ENCODE data around the gene SHISA7.
"Not testable (repeated sequence)": the region's sequence is repeated elsewhere in the genome, so short reads cannot be mapped to it uniquely, and the experiment has no call there.

The SHISA7 gene

DNA sequence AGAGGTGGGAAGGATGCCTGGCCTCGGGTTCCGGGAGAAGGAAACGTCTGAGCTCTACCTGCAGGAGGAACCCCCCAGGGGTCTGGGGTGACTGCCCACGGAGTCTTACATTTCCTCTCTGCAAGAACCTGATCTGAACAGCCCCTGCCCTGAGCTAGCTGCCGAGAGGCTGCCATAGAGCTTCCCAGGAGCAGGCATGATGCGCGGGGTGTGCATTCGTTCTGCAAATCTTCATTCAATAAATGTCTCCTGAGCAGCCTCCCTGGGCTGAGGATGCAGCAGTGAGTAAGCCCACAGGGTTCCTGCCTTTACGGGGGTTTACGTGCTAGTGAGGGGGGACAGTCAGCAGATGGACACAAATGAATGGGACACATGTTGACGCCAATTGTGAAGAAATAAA is 1.5 kb upstream of the SHISA7 start:
- DNase-seq, result no peak

GRCh38 chr19:55443824-55444480 is 852 bp upstream of the SHISA7 start:
- no peak for DNase-seq

DNA sequence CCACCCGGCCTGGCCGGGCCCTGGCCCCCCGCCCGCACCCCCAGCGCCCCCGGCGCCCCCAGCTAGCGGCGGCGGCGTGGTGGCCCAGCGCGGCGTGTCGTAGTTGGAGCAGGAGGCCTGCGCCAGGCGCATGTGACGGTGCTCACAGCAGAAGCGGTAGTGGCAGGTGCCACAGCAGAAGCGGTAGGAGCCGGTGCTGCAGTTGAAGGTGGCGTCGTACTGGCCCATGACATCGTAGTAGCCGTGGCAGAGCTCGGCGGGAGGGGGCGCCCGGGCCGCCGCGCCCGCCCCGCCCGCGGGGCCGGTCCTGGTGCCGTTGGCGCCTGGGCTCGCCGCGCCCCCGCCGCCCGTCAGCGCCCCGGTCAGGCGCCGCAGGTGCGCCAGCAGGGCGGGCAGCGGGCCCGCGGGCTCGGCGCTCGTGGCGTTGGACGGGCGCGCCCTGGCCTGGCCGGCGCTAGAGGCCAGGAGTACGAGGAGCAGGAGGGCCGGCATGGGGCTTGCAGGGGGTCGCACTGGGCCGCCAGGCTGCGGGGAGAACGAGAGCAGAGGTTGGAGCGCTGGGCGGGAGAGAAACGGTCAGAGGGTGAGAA is 633 bp downstream of the SHISA7 start:
- DNase-seq, result no peak

- no peak for DNase-seq
Observed at GRCh38 chr19:55441692-55442321, 1.3 kb downstream of the SHISA7 start.

DNA sequence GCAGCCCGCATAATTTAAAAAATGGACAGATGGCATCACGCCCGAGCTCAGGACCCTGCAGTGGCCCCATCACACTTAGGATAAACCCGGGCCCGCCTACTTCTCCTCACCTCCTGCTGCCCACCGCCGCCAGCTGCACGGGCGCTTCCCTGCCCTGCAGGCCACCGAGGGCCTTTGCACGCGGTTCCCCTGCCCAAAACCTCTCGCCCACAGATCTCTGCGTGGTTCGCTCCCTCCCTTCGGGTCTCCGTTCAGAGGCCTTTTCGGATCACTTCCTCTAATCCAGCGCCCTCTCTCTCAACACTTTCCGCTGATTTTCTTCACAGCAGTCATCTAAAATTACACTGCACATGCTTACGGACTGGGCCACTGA is 1.8 kb downstream of the SHISA7 start:
- no peak for DNase-seq

DNA sequence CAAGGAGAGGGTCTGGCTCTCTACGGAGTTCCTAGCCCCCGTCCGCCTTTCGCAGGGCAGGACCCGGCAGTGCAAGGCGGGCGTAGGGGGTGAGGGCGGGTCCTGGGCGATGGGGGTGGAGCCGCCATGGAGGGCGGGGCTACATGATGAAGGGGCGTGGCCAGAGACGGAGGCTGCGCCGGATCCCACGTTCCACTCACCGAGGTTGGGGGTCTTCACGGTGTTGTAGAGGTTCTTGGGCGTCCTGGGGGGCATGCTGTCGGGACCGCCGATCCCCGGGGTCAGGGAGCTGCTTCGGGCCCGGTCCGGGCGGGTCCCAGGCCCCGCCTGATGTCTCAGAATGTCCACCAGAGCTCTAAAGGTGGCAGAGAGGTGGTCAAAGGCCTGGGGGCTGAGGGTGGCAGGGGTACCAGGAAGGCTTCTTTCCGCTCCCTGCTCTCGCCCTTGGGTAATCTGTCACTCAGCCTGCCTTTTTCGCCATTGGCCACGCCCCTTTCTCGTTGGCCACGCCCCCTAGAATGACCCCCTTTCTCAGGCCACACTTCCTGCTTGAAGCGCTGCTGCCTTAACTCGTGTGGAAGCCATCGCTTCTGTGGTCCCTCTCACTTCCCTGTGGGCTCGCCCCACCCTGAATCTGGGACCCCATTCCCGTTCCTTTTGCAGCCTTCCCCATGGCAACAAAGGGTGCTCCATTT is 2.5 kb downstream of the SHISA7 start:
- DNase-seq, result no peak

GRCh38 chr19:55439052-55439451 is 4.0 kb downstream of the SHISA7 start:
- no peak for DNase-seq

DNA sequence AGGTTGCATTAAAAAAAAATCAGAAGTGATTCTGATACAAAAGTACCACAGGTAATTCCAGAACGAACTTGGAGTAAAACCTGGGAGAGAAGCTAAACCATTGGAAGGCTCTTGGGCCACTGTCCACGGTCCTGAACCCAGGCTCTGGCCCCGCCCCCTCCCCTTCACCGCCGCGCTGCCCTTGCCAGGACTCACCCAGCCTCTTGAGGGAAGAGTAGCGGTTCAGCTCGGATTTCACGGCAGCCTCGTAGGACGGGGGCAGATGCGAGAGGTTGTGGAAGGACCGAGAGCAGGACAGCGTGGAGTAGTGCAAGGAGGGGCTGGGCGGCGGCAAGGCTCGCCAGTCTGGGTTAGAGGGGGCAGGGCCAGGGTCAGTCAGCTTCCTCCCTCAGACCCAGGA is 5.7 kb downstream of the SHISA7 start:
- DNase-seq, result peak; percentile 82

GRCh38 chr19:55436847-55437246 is 6.3 kb downstream of the SHISA7 start:
- no peak for DNase-seq

DNA sequence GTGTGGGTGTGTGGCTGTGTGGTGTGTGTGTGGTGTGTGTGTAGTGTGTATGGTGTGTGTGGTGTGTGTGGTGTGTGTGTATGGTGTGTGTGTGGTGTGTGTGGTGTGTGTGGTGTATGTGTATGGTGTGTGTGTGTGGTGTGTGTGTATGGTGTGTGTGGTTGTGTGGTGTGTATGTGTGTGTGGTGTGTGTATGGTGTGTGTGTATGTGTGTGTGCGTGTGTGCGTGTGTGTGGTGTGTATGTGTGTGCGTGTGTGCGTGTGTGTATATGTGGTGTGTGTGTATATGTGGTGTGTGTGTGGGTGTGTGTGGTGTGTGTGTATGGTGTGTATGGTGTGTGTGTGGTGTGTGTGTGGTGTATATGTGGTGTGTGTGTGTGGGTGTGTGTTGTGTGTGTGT is 8.1 kb downstream of the SHISA7 start:
- DNase-seq, result no peak

DNA sequence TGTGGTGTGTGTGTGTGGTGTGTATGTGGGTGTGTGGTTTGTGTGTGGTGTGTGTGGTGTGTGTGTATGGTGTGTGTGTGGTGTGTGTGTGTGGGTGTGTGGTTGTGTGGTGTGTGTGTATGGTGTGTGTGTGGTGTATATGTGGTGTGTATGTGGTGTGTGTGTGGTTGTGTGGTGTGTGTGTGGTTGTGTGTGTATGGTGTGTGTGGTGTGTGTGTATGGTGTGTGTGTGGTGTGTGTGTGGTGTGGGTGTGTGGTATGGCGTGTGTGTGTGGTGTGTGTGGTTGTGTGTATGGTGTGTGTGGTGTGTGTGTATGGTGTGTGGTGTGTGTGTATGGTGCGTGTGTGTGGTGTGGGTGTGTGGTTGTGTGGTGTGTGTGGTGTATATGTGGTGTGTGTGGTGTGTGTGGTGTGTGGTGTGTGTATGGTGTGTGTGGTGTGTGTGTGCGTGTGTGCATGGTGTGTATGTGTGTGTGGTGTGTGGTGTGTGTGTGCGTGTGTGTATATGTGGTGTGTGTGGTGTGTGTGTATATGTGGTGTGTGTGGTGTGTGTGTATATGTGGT is 8.7 kb downstream of the SHISA7 start:
- DNase-seq, result no peak

DNA sequence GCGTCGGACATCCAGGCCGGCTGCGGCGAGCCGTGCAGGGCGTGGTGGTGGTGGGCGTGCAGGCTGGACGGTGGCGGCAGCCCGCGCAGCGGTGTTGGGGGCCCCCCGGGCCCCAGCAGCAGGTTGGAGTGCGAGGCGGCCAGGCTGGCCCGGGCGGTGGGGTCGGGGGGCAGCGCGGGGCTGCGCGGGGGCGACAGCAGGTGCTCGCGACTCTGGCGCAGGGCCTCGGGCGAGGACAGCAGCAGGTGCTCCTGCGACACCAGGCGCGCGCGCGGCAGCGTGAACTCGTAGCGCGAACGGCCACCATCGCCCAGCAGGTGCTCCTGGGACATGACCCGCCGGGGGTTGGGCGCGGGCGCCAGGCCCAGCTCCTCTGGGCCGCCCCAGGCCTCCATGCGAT is 9.8 kb downstream of the SHISA7 start:
- no peak for DNase-seq

DNA sequence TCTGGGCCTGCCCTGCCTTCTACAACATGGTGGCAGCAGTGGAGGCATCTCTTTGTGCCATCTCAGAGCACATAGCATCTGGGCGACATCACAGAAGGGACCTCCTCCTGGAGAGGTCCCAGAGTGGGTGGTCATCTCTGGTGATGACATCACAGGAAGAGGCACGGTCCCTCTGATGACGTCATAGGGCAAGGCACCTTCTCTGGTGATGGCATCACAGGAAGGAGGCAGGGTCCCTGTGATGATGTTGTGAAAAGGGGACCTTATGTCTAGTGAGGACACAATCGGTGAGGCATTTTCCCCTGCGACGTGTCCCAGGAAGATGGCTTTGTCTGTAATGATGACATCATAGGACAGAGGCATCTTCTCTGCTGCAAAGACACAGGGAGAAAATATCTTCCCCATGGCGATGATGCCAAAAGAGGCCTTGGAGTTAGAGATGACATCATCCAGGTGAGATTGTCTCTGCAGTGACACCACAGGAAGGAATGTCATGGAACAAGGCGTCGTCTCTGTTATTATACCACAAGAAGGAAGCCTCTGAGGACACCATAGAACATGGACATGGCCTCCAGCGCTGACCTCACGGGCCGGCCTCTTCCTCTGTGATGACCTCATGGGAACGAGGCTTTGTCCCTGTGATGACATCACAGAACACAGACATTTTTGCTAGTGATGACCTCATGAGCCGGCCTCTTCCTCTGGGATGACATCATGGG is 10.7 kb downstream of the SHISA7 start:
- DNase-seq, result no peak

- no peak for DNase-seq
Observed at GRCh38 chr19:55431183-55431582, 11.9 kb downstream of the SHISA7 start.

- DNase-seq, result no peak
Observed at GRCh38 chr19:55426042-55426441, 17.1 kb downstream of the SHISA7 start.

DNA sequence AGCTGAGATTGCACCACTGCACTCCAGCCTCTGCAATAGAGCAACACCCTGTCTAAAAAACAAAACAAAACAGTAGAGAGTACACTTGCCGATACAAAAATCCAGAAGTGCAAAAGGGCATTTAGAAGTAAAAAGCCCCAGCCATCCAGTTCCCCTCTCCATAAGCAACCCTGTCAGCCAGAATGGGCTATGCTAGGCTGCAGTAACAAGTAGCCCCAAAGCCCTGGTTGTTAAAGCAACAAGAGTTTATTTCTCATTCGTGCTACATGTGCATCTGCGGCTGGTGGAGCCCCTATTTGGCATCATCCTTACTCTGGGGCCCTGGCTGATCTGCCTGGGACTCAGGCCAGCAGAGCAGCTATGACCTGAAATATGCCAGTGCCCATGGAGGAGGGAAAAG is 18.6 kb downstream of the SHISA7 start:
- DNase-seq, result no peak

GRCh38 chr19:55423225-55424005 is 19.7 kb downstream of the SHISA7 start:
- DNase-seq, result no peak

GRCh38 chr19:55421281-55421680 is 21.8 kb downstream of the SHISA7 start:
- DNase-seq, result not testable (repeated sequence)

- no peak for DNase-seq
Observed at GRCh38 chr19:55419624-55420236, 23.4 kb downstream of the SHISA7 start.

- DNase-seq, result no peak
Observed at GRCh38 chr19:55419103-55419502, 24.0 kb downstream of the SHISA7 start.

GRCh38 chr19:55418185-55418584 is 24.9 kb downstream of the SHISA7 start:
- DNase-seq, result peak; percentile 74

DNA sequence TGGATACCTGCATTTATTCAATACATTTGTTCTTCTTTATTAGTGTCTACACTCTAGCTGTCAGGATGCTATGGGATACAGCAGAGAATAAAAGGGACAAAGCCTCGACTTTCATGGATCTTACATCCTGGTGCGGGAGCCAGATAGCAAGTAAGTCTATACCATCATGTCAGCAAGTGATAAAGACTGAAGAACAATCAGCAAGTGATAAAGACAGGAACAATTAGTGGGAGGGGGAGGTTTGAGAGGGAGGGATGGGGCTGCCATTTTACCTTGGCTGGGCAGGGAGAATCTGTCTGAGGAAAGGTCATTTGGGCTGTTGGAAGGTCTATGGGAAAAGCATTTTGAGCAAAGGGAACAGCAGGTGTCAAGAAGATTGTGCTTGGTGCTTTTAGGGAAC is 32.9 kb downstream of the SHISA7 start:
- DNase-seq, result no peak

Measured in right hindlimb (tissue), 1 donor.